ENCODE data around the gene SPDYE17.
"Not testable (repeated sequence)": the region's sequence is repeated elsewhere in the genome, so short reads cannot be mapped to it uniquely, and the experiment has no call there.

SPDYE17 gene

GRCh38 chr7:76998764-76999450 lies 33.3 kb downstream of the SPDYE17 start:
- not testable (repeated sequence) for DNase-seq (ENCODE audit: low spot score)

- no peak for DNase-seq (ENCODE audit: low spot score)
These were observed 33.9 kb downstream of the SPDYE17 start for GRCh38 chr7:76998285-76998589.

- DNase-seq (ENCODE audit: low spot score) = no peak
These were observed 34.5 kb downstream of the SPDYE17 start for GRCh38 chr7:76997381-76998284.

GRCh38 chr7:76996932-76997331 lies 35.2 kb downstream of the SPDYE17 start:
- not testable (repeated sequence) for DNase-seq (ENCODE audit: low spot score)

GRCh38 chr7:76994286-76994685 lies 37.9 kb downstream of the SPDYE17 start:
- DNase-seq (ENCODE audit: low spot score) = not testable (repeated sequence)

- DNase-seq (ENCODE audit: low spot score) = not testable (repeated sequence)
These were observed 38.3 kb downstream of the SPDYE17 start for GRCh38 chr7:76993831-76994230.

GRCh38 chr7:76992871-76993270 lies 39.3 kb downstream of the SPDYE17 start:
- DNase-seq (ENCODE audit: low spot score) = not testable (repeated sequence)

- not testable (repeated sequence) for DNase-seq (ENCODE audit: low spot score)
These were observed 40.0 kb downstream of the SPDYE17 start for GRCh38 chr7:76992204-76992603.

- not testable (repeated sequence) for DNase-seq (ENCODE audit: low spot score)
These were observed 42.0 kb downstream of the SPDYE17 start for GRCh38 chr7:76990202-76990601.

- DNase-seq (ENCODE audit: low spot score) = not testable (repeated sequence)
These were observed 46.0 kb downstream of the SPDYE17 start for GRCh38 chr7:76985924-76986717.

GRCh38 chr7:76984784-76985136 lies 47.4 kb downstream of the SPDYE17 start:
- DNase-seq (ENCODE audit: low spot score) = not testable (repeated sequence)

- DNase-seq (ENCODE audit: low spot score) = not testable (repeated sequence)
These were observed 48.0 kb downstream of the SPDYE17 start for GRCh38 chr7:76983937-76984783.

- DNase-seq (ENCODE audit: low spot score) = not testable (repeated sequence)
These were observed 48.8 kb downstream of the SPDYE17 start for GRCh38 chr7:76983333-76983732.

- DNase-seq (ENCODE audit: low spot score) = not testable (repeated sequence)
These were observed 49.7 kb downstream of the SPDYE17 start for GRCh38 chr7:76982501-76982900.

- DNase-seq (ENCODE audit: low spot score) = not testable (repeated sequence)
These were observed 50.8 kb downstream of the SPDYE17 start for GRCh38 chr7:76981187-76981970.

GRCh38 chr7:76980576-76980975 lies 51.6 kb downstream of the SPDYE17 start:
- not testable (repeated sequence) for DNase-seq (ENCODE audit: low spot score)

GRCh38 chr7:76977761-76978367 lies 54.3 kb downstream of the SPDYE17 start:
- not testable (repeated sequence) for DNase-seq (ENCODE audit: low spot score)

GRCh38 chr7:76974793-76975579 lies 57.2 kb downstream of the SPDYE17 start:
- DNase-seq (ENCODE audit: low spot score) = not testable (repeated sequence)

- DNase-seq (ENCODE audit: low spot score) = not testable (repeated sequence)
These were observed 57.8 kb downstream of the SPDYE17 start for GRCh38 chr7:76974336-76974735.

All from activated CD4-positive, alpha-beta T cell treated with anti-CD3 and anti-CD28 coated beads, Interleukin-2, Interleukin-4, amounts not matched to agents 100 ng/mL and 50 ng/mL, durations not matched to agents 16 hours and 8 hours (primary cell).